PC-9 (cell line): ENCODE measurements around the gene CTNNA1.

ENCODE experiments used
- EZH2 ChIP-seq: fragments of 200-600 bp; sonication (generic); IDR thresholded peaks from 2 replicates; pipeline ENCODE4 v1.8.0; 2017; ENCODE audit warnings: antibody characterized with exemption, low read depth
- TF ChIP-seq, protein P1 (sequence below): fragments of 200-600 bp; sonication (generic); conservative IDR thresholded peaks from 2 replicates; pipeline ENCODE4 v1.6.1; 2017; ENCODE audit warnings: mixed run types, antibody characterized with exemption, mild to moderate bottlenecking, moderate library complexity

DNA sequence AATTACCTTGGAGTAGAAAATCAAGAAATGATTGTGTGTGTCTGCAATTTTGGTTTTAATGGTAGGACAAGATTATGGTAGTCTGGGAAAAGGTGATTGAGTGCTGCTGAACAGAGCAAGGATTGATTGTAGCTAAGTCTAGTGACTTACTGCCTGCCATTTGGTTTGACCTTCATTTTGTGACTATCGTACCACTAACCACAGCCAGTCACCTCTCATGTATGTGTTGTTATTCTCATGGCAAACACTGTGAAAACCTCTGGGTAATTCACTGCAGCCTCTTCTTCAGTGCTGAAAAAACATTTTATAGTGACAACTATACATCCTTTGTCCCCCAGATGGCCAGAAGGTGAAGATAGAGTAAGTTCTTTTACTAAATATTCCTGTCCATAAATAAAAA lies 37.5 kb downstream of the CTNNA1 start:
- TF ChIP-seq, protein P1, sequence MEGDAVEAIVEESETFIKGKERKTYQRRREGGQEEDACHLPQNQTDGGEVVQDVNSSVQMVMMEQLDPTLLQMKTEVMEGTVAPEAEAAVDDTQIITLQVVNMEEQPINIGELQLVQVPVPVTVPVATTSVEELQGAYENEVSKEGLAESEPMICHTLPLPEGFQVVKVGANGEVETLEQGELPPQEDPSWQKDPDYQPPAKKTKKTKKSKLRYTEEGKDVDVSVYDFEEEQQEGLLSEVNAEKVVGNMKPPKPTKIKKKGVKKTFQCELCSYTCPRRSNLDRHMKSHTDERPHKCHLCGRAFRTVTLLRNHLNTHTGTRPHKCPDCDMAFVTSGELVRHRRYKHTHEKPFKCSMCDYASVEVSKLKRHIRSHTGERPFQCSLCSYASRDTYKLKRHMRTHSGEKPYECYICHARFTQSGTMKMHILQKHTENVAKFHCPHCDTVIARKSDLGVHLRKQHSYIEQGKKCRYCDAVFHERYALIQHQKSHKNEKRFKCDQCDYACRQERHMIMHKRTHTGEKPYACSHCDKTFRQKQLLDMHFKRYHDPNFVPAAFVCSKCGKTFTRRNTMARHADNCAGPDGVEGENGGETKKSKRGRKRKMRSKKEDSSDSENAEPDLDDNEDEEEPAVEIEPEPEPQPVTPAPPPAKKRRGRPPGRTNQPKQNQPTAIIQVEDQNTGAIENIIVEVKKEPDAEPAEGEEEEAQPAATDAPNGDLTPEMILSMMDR, result no peak
- TF ChIP-seq EZH2, result no peak
